ENCODE data around the gene EPS8L2. TPM values are rescaled to one million over a fixed set of nuclear protein-coding genes. Genes with fewer than 3 reads are reported as not detected.

Gene EPS8L2
- total RNA-seq, 3 donors from 2014 or later, result 6.1 to 151 (median 115) TPM

DNA sequence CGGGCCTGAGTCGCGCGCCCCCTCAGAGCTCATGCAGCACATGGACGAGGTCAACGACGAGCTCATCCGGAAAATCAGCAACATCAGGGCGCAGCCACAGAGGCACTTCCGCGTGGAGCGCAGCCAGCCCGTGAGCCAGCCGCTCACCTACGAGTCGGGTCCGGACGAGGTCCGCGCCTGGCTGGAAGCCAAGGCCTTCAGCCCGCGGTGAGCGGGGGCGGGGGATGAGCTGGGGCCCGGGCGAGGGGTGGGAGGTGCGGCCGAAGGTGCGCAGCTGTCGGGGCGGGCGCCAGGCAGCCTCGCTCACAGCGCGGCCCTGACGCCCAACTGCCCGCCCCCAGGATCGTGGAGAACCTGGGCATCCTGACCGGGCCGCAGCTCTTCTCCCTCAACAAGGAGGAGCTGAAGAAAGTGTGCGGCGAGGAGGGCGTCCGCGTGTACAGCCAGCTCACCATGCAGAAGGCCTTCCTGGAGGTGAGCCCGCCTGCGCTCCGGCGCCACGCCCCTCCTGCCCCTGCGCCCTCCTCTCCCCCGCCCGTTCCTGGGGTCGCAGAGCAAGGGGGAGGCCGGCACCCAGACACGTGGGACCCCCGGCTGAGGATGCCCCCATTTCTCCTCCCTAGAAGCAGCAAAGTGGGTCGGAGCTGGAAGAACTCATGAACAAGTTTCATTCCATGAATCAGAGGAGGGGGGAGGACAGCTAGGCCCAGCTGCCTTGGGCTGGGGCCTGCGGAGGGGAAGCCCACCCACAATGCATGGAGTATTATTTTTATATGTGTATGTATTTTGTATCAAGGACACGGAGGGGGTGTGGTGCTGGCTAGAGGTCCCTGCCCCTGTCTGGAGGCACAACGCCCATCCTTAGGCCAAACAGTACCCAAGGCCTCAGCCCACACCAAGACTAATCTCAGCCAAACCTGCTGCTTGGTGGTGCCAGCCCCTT is 20.5 kb downstream of the EPS8L2 start:
- intact Hi-C loops (cut with DNase I; ENCODE audit: low total_unique reads), result no loop called here
- no peaks in the 10 kb centered on the region for H3K27me3 ChIP-seq
- TF ChIP-seq, protein P1, sequence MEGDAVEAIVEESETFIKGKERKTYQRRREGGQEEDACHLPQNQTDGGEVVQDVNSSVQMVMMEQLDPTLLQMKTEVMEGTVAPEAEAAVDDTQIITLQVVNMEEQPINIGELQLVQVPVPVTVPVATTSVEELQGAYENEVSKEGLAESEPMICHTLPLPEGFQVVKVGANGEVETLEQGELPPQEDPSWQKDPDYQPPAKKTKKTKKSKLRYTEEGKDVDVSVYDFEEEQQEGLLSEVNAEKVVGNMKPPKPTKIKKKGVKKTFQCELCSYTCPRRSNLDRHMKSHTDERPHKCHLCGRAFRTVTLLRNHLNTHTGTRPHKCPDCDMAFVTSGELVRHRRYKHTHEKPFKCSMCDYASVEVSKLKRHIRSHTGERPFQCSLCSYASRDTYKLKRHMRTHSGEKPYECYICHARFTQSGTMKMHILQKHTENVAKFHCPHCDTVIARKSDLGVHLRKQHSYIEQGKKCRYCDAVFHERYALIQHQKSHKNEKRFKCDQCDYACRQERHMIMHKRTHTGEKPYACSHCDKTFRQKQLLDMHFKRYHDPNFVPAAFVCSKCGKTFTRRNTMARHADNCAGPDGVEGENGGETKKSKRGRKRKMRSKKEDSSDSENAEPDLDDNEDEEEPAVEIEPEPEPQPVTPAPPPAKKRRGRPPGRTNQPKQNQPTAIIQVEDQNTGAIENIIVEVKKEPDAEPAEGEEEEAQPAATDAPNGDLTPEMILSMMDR (IDR thresholded peaks at IDR 0.05), result no peak
- TF ChIP-seq POLR2AphosphoS5 (IDR thresholded peaks at IDR 0.05), result peak in 1 of 3 donors; percentile 55
- no peak for TF ChIP-seq POLR2A (IDR thresholded peaks at IDR 0.05)
- H3K4me1 ChIP-seq, result peaks cover 5 to 25% of the 10 kb centered on the region in 2 donors
- no peaks in the 10 kb centered on the region for H3K36me3 ChIP-seq
- H3K27ac ChIP-seq, result peak overlapping the region; percentile 87 to 90
- no peaks in the 10 kb centered on the region for H3K9me3 ChIP-seq
- H3K4me3 ChIP-seq, result peak overlapping the region; percentile 2 to 48 (median 37)
- peak; percentile 78 to 88 for DNase-seq (ENCODE audit: low spot score in 2 of 2)

DNA sequence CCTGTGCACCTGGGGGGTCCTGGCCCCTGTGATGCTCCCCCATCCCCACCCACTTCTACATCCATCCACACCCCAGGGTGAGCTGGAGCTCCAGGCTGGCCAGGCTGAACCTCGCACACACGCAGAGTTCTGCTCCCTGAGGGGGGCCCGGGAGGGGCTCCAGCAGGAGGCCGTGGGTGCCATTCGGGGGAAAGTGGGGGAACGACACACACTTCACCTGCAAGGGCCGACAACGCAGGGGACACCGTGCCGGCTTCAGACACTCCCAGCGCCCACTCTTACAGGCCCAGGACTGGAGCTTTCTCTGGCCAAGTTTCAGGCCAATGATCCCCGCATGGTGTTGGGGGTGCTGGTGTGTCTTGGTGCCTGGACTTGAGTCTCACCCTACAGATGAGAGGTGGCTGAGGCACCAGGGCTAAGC is 21.3 kb downstream of the EPS8L2 start:
- peak overlapping the region in 1 of 3 donors; percentile 39 for H3K4me3 ChIP-seq
- TF ChIP-seq, protein P1 (IDR thresholded peaks at IDR 0.05), result no peak
- TF ChIP-seq POLR2AphosphoS5 (IDR thresholded peaks at IDR 0.05) (no peak), POLR2A (IDR thresholded peaks at IDR 0.05) (no peak)
- no peaks in the 10 kb centered on the region for H3K9me3 ChIP-seq
- H3K27me3 ChIP-seq, result no peaks in the 10 kb centered on the region
- no peaks in the 10 kb centered on the region for H3K36me3 ChIP-seq
- no peak for DNase-seq (ENCODE audit: low spot score in 2 of 2)
- intact Hi-C loops (cut with DNase I; ENCODE audit: low total_unique reads), result no loop called here
- peak overlapping the region; percentile 87 to 90 for H3K27ac ChIP-seq
- H3K4me1 ChIP-seq, result peaks cover 5 to 25% of the 10 kb centered on the region in 2 donors

DNA sequence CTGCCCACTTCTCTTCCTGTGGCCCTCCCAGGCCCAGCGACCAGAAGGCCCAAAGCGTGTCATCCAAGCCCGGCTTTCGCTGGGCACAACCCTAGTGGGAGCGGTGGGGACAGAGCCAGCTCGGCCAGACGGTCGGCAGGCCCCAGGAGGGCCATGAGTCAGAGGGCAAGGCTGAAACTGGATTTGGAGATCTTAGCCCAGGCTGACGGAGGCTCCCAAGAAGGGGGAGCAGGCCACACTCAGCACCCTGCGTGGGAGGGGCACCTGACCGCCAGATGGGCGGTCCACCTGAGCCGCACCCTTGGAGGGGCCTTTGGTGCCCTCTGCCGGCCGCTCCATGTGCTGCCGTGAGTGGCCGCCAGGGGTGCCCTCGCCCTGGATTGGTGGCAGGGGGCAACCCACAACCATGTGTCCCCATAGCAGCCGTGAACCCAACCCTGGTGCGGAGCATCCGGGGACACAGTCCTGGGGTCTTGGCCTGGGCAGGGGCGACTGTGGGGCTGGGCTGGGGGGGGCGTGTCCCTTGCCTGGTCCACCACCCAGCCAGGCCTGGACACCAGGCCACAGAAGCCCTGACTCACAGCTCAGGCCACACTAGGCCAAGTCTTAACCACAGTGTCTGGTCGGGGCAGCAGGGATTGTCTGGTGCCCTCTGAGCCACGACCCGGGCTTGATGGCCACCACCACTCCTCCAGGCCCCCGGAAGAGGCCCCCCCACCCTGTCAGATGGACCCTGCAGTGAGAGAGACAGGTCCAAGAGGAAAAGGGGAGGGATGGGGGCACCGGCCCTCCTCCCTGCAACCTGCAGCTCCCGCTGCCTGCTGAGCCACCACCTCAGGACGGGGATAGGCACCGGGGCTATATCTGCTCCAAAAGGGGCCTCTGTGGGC is 22.1 kb downstream of the EPS8L2 start:
- no peaks in the 10 kb centered on the region for H3K36me3 ChIP-seq
- H3K27me3 ChIP-seq, result no peaks in the 10 kb centered on the region
- peak overlapping the region; percentile 87 to 90 for H3K27ac ChIP-seq
- peak; percentile 88 to 90 for DNase-seq (ENCODE audit: low spot score in 2 of 2)
- TF ChIP-seq, protein P1 (IDR thresholded peaks at IDR 0.05), result peak; percentile 98 to 99 (median 99)
- TF ChIP-seq POLR2A (IDR thresholded peaks at IDR 0.05) (no peak), POLR2AphosphoS5 (IDR thresholded peaks at IDR 0.05) (peak; percentile 59 to 82 (median 60))
- H3K4me3 ChIP-seq, result peak overlapping the region in 1 of 3 donors; percentile 39
- no peaks in the 10 kb centered on the region for H3K9me3 ChIP-seq
- H3K4me1 ChIP-seq, result peaks cover 5 to 25% of the 10 kb centered on the region in 2 donors
- intact Hi-C loops (cut with DNase I; ENCODE audit: low total_unique reads), result no loop called here

DNA sequence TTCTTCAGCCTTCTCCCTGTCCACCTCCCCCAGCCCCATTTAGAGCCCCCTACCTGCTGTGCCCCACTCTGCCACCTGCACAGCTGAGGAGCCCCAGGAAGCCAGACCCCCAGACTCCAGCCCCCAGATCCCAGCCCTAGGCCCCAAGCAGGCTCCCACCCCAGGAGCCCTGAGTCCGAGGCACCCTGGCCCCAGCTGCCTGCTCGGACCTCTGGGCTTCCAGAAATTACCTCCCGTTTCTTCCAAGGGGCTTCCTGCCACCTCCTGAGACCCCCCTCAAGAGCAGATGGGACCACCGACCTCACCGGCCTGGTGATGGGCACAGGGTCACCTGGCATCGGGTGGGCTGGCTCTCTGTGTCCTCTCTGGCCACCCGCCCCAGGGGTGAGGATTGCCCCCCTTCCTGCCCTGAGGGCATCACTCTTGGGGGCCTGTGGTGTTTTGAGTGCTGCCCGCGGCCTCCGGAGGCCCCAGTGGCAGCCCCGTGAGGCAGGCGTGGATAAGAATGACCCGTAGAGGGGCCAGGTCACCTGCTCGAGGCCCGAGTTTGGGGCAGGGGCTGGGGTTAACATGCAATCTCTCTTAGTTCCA is 23.0 kb downstream of the EPS8L2 start:
- intact Hi-C loops (cut with DNase I; ENCODE audit: low total_unique reads), result no loop called here
- Histone ChIP-seq H3K36me3 (no peaks in the 10 kb centered on the region), H3K4me3 (no peak overlapping the region), H3K4me1 (peaks cover 5 to 25% of the 10 kb centered on the region in 2 donors), H3K27ac (peak overlapping the region; percentile 87 to 90), H3K27me3 (no peaks in the 10 kb centered on the region), H3K9me3 (no peaks in the 10 kb centered on the region)
- TF ChIP-seq, protein P1 (IDR thresholded peaks at IDR 0.05), result no peak
- TF ChIP-seq POLR2AphosphoS5 (IDR thresholded peaks at IDR 0.05) (no peak), POLR2A (IDR thresholded peaks at IDR 0.05) (no peak)
- no peak for DNase-seq (ENCODE audit: low spot score in 2 of 2)
